MM.1S (cell line): ENCODE data around the gene ACKR2.

Experiments
- DNase-seq: peaks from one replicate; pipeline ENCODE4 v3.0.0-alpha.2; 2015
- H2AFZ ChIP-seq: fragments of 300-600 bp; sonication (generic); 2 replicates; pipeline ENCODE4 v1.6.0; 2016; ENCODE audit warnings: antibody characterized with exemption, low read length
- H3F3A ChIP-seq: fragments of 300-600 bp; sonication (generic); 2 replicates; pipeline ENCODE4 v1.6.1; 2016; ENCODE audit warnings: mild to moderate bottlenecking, antibody characterized with exemption, low read length, moderate library complexity, mixed read lengths; ENCODE audit not compliant: insufficient read depth
- H3K27ac ChIP-seq: fragments of 300-600 bp; sonication (generic); 2 replicates; pipeline ENCODE4 v1.5.1; 2016; ENCODE audit warnings: mild to moderate bottlenecking, low read length
- H3K27me3 ChIP-seq: fragments of 300-600 bp; sonication (generic); replicated peaks from 2 replicates; pipeline ENCODE4 v1.6.0; 2016; ENCODE audit warnings: low read length; ENCODE audit not compliant: insufficient read depth
- H3K36me3 ChIP-seq: fragments of 300-600 bp; sonication (generic); replicated peaks from 2 replicates; pipeline ENCODE4 v1.6.1; 2016; ENCODE audit warnings: mild to moderate bottlenecking, low read length, mixed read lengths; ENCODE audit not compliant: insufficient read depth
- H3K4me1 ChIP-seq: fragments of 300-600 bp; sonication (generic); 2 replicates; pipeline ENCODE4 v1.6.1; 2016; ENCODE audit warnings: low read length, mixed read lengths
- H3K4me2 ChIP-seq: fragments of 300-600 bp; sonication (generic); 2 replicates; pipeline ENCODE4 v1.6.0; 2016; ENCODE audit warnings: low read depth, low read length
- H3K4me3 ChIP-seq: fragments of 300-600 bp; sonication (generic); 2 replicates; pipeline ENCODE4 v1.5.1; 2016; ENCODE audit warnings: low read length, mixed read lengths
- H3K79me2 ChIP-seq: fragments of 300-600 bp; sonication (generic); 2 replicates; pipeline ENCODE4 v1.6.1; 2016; ENCODE audit warnings: mixed run types, low read length, mixed read lengths
- H3K9ac ChIP-seq: fragments of 300-600 bp; sonication (generic); 2 replicates; pipeline ENCODE4 v1.6.1; 2016; ENCODE audit warnings: low read length, mixed read lengths
- H3K9me2 ChIP-seq: fragments of 300-600 bp; sonication (generic); replicated peaks from 2 replicates; pipeline ENCODE4 v1.6.1; 2016; ENCODE audit warnings: mild to moderate bottlenecking, low read length, mixed read lengths; ENCODE audit not compliant: insufficient read depth
- H3K9me3 ChIP-seq: fragments of 300-600 bp; sonication (generic); replicated peaks from 2 replicates; pipeline ENCODE4 v1.6.1; 2016; ENCODE audit warnings: mild to moderate bottlenecking, low read length, mixed read lengths; ENCODE audit not compliant: insufficient read depth
- H4K20me1 ChIP-seq: fragments of 300-600 bp; sonication (generic); 2 replicates; pipeline ENCODE4 v1.6.1; 2016; ENCODE audit warnings: mild to moderate bottlenecking, low read length, moderate library complexity, mixed read lengths; ENCODE audit not compliant: insufficient read depth
- EZH2 ChIP-seq: fragments of 300-600 bp; sonication (generic); optimal IDR thresholded peaks from 2 replicates; pipeline ENCODE3; 2017; ENCODE audit warnings: low read depth, mild to moderate bottlenecking, antibody characterized with exemption, low read length, mixed read lengths
- EZH2phosphoT487 ChIP-seq: fragments of 300-600 bp; sonication (generic); IDR thresholded peaks from 2 replicates; pipeline ENCODE4 v1.6.1; 2018; ENCODE audit warnings: antibody characterized with exemption, low read length
- TF ChIP-seq, protein P1 (sequence below): fragments of 300-600 bp; sonication (generic); IDR thresholded peaks from 2 replicates; pipeline ENCODE4 v1.5.1; 2016; ENCODE audit warnings: antibody characterized with exemption, low read length, mixed read lengths

Gene ACKR2

DNA sequence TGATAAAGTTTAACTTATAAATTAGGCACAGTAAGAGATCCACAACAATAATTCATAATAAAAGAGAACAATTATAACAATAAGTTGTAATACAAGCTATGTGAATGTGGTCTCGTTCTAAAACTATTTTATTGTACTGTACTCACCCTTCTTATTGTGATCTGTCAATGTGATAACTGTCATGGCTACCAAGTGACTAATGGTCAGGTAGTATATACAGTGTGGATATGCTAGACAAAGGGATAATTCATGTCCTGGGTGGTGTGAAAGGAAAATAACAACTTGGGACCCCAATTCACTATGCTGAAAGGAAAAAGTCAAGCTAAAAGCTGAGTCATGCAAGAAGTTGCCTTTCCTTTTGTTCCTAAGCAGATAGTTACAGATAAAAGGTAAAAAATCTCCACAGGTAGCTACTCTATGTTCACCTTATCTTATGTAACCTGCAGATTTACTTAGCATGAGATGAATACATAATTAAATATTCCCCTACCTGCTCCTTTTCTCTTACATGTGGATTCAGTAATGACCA lies 77.1 kb downstream of the ACKR2 start:
- Histone ChIP-seq H3K4me1 (no peaks in the 10 kb centered on the region), H3K36me3 (no peaks in the 10 kb centered on the region), H3K27ac (no peak overlapping the region), H3K9me2 (no peaks in the 10 kb centered on the region), H3K79me2 (no peaks in the 10 kb centered on the region), H2AFZ (no peak overlapping the region), H3K4me3 (no peak overlapping the region), H3F3A (no peaks in the 10 kb centered on the region), H3K27me3 (no peaks in the 10 kb centered on the region), H3K9ac (no peak overlapping the region), H3K9me3 (no peaks in the 10 kb centered on the region), H4K20me1 (no peaks in the 10 kb centered on the region), H3K4me2 (no peak overlapping the region)
- TF ChIP-seq, protein P1, sequence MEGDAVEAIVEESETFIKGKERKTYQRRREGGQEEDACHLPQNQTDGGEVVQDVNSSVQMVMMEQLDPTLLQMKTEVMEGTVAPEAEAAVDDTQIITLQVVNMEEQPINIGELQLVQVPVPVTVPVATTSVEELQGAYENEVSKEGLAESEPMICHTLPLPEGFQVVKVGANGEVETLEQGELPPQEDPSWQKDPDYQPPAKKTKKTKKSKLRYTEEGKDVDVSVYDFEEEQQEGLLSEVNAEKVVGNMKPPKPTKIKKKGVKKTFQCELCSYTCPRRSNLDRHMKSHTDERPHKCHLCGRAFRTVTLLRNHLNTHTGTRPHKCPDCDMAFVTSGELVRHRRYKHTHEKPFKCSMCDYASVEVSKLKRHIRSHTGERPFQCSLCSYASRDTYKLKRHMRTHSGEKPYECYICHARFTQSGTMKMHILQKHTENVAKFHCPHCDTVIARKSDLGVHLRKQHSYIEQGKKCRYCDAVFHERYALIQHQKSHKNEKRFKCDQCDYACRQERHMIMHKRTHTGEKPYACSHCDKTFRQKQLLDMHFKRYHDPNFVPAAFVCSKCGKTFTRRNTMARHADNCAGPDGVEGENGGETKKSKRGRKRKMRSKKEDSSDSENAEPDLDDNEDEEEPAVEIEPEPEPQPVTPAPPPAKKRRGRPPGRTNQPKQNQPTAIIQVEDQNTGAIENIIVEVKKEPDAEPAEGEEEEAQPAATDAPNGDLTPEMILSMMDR: no peak
- no peak for TF ChIP-seq EZH2
- DNase-seq: no peak

GRCh38 chr3:42887084-42887483 lies 77.8 kb downstream of the ACKR2 start:
- no peak overlapping the region for H3K4me3 ChIP-seq
- H4K20me1 ChIP-seq: no peaks in the 10 kb centered on the region
- DNase-seq: no peak
- no peak overlapping the region for H3K9ac ChIP-seq
- no peak overlapping the region for H3K27ac ChIP-seq
- no peak overlapping the region for H2AFZ ChIP-seq
- H3K9me3 ChIP-seq: no peaks in the 10 kb centered on the region
- H3F3A ChIP-seq: no peaks in the 10 kb centered on the region
- H3K79me2 ChIP-seq: no peaks in the 10 kb centered on the region
- no peak overlapping the region for H3K4me2 ChIP-seq
- H3K27me3 ChIP-seq: no peaks in the 10 kb centered on the region
- no peaks in the 10 kb centered on the region for H3K9me2 ChIP-seq
- H3K4me1 ChIP-seq: no peaks in the 10 kb centered on the region
- TF ChIP-seq EZH2phosphoT487 (no peak), EZH2 (no peak)
- TF ChIP-seq, protein P1: no peak
- H3K36me3 ChIP-seq: no peaks in the 10 kb centered on the region

DNA sequence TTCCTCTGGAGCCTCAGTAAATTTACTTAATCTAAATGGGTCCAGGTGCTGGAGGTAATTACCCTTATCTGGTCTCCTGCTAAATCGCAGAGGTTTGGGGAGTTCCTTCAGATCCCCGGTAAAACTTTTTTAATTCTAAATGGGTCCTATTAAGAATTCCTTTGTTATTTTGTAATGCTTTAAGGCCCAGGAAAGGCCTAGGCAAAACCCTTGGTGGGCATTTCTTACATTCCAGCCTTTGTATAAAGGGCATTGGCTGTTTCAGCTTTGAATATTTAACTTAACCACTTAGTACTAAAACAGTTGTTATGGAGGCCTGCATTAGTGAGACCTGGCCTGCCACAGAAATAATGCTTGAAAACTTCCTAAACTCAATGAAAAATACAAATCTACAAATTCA lies 81.8 kb downstream of the ACKR2 start:
- TF ChIP-seq, protein P1: no peak
- TF ChIP-seq EZH2phosphoT487 (no peak), EZH2 (no peak)

More for the DNA sequence above, 81.8 kb downstream of the ACKR2 start:
- H3K4me3 ChIP-seq: no peak overlapping the region
- no peak overlapping the region for H3K9ac ChIP-seq
- no peak overlapping the region for H3K27ac ChIP-seq
- no peaks in the 10 kb centered on the region for H3K36me3 ChIP-seq
- no peaks in the 10 kb centered on the region for H4K20me1 ChIP-seq
- no peak overlapping the region for H3K4me2 ChIP-seq
- H3K9me2 ChIP-seq: no peaks in the 10 kb centered on the region
- H3F3A ChIP-seq: no peaks in the 10 kb centered on the region
- H3K9me3 ChIP-seq: no peaks in the 10 kb centered on the region
- no peaks in the 10 kb centered on the region for H3K79me2 ChIP-seq
- no peaks in the 10 kb centered on the region for H3K27me3 ChIP-seq
- no peak for DNase-seq
- no peaks in the 10 kb centered on the region for H3K4me1 ChIP-seq
- no peak overlapping the region for H2AFZ ChIP-seq
